ENCODE results near the gene ADK.

The ADK gene

DNA sequence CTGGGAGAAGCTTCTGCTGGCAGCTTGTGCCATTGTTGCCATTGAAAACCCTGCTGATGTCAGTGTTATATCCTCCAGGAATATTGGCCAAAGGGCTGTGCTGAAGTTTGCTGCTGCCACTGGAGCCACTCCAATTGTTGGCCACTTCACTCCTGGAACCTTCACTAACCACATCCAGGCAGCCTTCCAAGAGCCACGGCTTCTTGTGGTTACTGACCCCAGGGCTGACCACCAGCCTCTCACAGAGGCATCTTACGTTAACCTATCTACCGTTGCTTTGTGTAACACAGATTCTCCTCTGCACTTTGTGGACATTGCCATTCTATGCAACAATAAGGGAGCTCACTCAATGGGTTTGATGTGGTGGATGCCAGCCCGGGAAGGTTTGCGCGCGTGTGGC lies 220.7 kb downstream of the ADK start:
- no peak for DNase-seq

DNA sequence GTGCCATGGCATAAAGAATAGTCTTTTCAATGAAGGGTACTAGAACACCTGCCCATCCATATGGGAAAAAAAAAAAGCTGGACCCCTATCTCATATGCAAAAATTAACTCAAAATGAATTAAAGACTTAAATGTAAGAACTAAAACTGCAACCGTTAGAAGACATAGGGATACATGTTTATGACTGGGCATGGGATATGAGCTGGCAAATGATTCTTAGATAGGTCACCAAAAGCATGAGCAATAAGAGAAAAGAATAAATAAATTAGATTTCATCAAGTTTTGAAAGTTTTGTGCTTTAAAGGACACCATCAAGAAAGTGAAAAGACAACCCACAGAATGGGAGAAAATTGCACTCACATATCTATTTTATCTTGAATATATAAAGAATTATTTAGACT lies 222.0 kb downstream of the ADK start:
- DNase-seq, result no peak

DNA sequence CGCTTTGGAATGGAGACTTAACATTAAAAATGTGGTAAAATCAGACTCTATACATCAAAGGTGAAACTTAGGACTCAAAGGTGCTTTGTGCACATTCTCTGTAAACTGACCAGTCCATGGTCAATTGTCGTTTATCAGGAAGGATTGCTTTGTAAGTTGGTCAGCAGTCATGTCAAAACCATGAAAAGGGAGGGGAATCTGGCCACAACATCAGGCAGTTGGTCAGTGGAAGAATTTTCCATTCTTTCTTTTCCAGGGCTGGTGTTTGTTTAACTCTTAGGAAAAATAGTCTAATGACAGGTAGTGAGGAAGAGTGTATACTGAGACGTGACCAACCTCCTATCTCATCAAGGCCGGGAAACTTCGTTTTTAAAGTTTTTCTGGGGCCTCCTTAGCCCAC lies 226.5 kb downstream of the ADK start:
- no peak for DNase-seq

DNA sequence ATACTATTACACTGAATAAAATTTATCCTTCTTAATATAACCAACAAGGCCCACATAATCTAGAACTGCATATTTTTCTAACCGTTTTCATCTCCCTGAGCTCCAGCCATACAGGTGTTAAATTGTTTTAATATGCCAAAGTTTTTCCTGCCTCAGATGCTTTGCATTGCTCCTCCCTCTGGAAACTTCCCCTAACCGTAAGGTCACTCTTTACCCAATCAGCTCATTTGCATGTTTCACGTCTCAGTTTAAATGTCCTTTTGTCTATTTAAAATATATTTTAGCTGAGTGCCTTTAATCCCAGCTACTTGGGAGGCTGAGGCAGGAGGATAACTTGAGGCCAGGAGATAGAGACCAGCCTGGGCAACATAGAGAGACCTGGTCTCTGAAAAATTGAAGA lies 228.5 kb downstream of the ADK start:
- no peak for DNase-seq

DNA sequence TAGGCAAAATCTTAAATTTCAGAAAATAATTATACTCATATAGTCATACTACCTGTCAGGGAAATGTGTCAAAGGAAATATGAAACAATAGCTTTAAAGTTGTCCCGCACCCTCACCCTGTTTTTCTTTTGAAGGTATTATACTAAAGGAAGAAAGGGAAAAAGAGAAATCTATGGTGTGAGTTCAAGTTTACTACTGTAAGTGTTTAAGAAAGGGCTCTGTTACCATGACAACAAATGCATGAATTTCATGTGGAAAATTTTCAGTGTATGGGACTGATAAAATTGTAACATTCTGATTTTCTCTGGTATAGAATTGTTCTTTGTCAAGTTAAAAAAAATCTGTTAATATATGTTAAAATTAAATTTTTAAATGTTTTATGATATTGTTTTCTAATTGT lies 229.8 kb downstream of the ADK start:
- DNase-seq, result no peak

DNA sequence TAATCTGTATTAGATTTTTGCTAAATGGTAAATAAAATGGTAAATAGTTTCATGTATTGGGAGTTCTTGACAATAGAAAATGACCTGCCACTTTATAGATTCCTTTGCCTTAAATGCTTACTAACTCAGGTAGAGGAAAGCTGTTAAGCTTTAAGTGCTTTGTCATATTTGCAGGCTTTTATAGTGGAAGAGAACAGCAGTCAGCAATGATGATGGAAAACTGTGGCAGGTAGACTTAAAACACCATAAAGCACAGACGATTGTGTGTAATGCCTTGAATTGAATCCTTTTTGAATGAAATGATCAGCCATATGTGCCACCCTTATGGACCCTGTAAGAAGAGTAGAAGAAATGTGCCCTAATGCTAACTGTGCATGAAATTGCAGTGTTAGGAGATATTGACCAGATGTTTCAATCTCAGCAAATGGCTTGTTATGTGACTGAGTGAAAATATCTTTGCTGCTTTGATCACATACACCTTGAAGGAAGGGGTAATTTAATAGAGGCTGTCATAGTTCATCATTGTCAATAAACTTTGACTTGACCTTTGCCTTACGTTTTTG lies 230.4 kb downstream of the ADK start:
- no peak for DNase-seq

DNA sequence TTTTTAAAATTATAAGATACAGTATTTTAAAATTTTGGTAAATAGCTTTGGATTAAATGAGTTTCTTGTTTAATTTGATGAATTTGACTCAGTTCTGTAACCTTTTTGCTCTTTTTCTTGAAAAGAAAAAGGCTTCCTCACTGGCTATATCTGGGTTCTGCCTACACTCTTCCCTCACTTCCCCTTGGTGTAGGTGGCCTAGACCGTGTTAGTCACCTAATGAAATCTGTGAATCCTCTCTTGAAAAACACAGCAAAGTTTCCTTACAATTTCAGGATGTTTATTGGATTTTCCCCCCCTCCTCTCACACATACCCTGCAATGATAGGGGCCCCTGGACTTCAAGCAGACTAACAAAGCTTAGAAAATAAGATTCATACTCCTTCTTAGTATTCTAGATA lies 231.6 kb downstream of the ADK start:
- DNase-seq, result no peak

DNA sequence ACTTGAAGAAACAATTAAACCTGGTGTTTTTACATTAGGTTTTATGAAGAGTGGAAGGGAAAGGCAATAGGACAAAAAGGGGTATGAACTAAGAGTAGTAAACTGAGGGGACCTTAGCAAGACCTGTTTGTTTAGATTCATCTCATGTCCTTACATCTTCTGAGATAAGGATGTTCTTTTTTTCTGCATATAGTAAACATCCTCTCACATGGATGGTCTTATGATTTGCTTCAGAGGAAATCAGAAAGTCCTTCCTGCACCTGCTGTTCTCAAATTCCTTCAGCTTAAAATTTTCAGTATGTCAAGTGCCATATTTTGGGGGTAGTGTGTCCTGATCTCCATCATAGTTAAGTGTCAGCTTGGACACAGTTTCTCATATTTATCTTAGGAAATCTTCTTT lies 232.6 kb downstream of the ADK start:
- no peak for DNase-seq

DNA sequence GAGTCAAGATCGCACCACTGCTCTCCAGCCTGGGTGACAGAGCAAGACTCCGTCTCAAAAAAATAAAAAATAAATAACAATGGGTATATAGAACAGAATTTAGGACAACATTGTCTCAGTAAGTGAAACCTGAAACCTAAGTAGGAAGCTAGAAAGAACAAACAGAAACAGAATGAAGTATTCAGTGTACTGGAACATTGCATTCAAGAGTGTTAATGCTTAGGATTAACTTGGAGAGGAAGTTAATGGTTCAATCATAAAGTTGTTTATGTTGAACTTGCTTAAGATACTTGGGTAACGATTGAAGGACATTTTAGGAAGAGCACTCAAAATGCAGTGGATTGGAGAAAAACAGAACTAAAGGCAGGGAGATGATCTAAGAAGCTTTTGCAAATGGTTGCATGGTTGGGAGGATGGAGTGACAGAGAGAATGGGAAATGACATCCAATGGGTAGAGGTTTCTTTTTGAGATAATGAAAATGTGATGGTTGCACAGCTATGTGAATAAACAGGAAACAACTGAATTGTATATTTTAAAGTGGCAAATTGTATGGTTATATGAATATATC lies 233.7 kb downstream of the ADK start:
- no peak for DNase-seq

DNA sequence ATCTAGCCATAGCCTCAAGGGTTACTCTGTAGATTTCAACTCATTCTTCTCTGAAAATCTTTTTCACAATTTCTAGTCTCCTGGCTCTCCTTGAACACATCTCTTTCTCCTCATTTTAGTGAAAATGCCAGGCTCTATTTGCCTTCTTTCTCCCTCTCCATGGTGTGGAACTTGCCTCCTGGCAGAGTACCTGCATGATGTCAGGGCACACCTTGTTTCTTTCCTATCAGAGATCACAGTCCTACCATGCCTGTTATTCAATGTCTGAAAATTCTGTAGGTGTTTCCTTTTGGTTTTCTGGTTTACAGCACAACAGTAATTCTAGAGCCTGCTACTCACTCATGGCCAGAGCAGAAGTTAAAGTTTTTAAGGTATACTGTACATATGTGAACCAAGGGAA lies 237.8 kb downstream of the ADK start:
- no peak for DNase-seq

DNA sequence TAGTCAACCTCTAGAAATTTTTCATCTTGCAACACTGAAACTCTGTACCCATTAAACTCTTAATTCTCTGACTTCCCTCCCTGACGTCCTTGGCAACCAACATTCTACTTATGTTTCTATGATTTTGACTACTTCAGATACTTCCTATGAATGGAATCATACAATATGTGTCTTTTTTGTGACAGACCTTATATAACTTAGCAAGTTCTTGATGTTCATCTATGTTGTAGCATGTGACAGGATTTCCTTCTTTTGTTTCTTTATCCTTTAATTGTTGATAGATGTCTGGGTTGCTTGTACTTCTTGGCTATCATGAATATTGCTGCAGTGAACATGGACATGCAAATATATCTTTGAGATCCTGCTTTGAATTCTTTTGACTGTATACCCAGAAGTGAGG lies 240.8 kb downstream of the ADK start:
- DNase-seq, result no peak

DNA sequence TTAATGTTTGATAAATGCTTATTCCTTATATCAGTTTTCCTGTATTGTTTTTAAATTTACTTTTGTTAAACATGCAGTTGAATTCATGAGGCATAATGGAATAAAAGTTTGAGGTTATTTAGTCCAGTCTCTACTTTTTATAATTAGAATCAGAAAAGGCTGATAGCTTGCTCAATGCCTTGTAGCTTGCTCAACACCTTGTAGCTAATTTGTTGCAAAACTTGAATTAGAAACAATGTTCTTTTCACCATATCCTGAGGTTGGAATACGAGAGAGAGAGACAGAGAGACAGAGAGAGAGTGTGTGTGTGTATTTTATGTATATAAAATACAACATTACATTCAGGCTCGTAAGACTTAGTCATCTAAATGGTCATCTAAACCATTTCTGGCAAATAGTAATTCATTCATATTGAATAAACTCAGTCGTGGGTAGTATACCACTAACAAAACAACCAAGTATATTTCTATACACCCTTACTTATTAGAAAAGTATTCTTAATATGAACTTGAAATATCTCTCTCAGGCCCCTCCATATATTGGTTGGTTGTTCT lies 243.5 kb downstream of the ADK start:
- DNase-seq, result no peak

DNA sequence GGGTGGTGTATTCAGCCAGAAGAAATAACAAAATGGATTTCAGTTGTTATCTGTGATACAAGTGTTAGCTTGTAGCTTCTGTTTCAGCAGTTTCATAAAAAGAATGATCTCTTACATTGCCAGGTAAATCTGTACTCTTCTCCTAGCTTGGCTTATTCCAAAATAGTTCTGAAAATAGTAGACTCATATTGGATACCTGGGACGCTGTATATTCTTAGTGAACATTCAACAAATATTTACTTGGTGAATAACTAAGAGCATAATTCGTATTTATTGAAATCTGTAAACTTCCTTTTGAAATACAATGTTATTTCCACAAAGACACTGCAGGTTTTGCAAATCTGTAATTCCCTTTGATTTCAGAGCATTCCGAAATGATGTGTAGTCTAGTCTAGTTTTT lies 249.2 kb downstream of the ADK start:
- DNase-seq, result no peak

DNA sequence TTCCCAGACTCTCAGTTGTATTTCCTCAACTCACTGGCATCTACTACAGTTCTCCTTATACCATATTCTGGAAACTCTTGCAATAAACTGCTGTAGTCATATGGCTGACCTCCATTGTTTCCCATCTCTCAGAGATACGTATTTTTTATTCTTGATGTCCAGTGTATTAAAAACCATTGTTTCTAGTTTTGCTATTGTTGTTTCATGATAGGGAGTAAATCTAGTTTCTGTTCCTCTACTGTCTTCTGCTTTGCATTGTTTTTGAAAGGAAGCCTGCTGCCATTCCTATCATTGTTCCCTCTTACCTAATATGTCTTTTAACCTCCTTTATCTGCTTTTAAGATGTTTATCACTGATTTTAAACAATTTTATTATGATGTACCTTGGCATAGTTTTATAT lies 255.0 kb downstream of the ADK start:
- DNase-seq, result no peak

DNA sequence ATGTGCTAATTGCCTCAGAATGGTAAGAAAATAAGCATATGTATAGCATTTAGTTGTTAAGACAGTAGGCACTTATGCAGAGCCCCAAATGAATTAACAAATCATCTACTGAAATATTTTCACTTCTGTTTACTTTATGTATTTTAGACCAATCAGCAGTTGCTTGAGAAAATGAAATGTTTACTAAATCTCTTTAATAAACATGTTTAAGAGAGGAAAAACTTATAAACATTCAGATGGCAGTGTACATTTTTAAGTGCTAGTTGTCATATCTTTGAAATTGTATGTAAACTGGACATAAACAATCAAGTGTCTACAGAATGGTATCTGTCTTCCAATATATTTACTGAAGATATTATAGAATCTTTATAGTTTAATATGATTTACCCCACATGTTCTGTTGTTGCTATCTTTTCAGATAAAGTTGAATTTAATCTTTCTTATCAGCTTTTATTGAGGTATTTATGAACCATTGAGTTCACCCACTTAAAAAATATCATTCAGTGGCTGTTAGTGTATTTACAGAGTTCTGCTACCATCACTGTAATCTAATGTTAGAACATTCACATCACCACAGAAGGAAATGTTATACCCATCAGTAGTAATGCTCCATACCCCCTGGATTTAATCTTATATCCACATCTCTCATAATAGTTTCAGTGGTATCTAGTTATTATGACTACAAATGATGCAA lies 264.3 kb downstream of the ADK start:
- no peak for DNase-seq

DNA sequence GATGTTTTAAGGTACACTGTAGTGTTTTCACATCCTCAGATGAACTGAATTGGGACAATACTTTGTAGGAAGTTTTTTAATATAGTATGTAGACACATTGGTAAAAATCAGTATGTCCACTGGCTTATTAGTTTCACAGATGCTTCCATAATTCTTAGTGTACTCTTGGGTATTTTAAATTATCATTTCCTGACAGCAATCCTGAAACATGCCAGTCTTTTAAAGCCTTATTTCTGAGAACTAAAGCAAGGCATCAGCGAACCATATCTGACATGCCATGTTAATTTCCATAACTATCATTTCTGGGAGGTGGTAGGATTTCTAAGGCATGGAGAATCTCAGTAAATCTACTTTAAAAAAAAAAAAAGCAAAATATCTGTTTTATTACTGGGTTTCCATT lies 266.4 kb downstream of the ADK start:
- no peak for DNase-seq

DNA sequence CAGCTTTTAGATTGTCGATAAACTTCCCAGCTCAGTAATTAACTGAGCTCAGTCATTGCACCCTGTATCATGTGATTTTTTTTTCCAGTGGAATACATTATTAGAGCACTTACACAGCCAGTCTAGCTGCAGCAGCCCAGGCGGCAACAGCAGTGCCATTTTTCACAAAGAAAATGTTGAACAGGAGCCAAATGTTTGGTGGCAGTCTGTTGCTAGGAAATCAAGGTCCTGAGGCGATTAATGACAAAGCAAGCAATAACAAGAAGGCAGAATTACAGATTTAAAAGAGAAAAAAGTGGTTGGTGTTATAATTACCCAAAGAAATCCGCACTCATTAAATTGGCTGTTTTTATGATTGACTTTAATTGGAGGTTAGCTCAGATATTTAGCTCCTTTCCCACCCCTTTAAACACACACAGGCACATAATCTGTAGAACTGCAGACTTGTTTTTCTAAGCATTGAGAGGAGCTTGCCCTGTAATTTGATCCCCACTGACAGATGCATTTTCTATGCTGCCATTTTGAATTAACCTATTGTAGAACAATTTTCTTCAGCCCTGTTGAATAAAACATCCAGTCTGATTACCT lies 267.4 kb downstream of the ADK start:
- DNase-seq, result no peak

DNA sequence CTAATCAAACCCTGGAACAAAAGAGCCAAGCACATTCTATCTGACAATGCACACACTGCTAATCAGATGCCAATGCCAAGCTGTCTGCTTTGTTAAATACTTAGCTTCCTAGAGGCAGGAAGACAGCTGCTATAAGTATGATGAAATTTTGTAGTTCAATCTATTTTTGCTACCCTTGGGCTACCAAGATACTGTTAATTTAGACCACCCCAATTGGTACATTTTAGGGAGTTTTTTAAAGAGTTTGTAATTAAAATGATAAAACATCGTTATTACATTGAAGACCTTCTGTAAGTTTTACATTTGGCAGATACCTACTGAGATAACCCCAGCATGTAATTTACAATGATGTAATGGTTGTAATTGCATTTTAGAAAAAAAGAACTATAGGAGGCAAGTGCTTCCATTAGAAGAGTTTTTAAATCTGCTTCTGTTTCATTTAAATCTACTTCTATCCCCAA lies 268.5 kb downstream of the ADK start:
- DNase-seq, result no peak

DNA sequence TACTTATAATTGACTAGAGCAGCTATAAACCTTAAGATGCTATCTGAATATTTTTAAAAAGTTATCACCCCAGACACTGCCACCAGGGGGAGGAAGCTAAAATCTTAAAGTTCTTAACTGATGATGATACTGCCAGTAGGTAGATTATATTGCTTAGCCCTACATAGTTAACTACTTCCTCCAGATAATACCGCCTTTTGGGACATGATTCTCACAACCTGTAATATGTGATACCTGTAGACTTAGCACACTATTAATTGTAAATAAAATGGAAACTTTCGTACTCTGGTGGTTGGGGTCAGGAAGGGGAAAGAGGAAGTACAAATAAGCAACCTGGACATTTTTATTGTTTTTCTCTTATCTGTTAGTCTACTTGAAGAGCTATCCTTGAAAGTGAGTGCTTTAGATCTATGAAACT lies 268.9 kb downstream of the ADK start:
- DNase-seq, result peak; percentile 23

DNA sequence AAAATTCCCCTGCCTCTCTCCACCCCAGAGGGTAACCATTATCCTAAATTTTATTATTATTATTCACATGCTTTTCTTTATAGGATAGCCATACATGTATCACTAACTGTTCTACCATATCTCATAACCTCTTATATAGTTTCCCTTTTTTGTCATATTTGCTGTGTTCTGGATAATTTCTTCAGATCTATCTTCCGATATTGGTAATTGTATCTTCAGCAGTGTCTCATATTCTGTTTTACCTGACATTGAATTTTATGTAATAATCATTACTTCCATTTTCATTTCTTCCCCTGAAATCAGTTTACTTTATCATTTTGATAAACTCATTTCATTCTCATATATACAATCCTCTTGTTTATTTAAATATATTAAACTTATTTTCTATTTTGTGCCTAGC lies 273.5 kb downstream of the ADK start:
- no peak for DNase-seq

DNA sequence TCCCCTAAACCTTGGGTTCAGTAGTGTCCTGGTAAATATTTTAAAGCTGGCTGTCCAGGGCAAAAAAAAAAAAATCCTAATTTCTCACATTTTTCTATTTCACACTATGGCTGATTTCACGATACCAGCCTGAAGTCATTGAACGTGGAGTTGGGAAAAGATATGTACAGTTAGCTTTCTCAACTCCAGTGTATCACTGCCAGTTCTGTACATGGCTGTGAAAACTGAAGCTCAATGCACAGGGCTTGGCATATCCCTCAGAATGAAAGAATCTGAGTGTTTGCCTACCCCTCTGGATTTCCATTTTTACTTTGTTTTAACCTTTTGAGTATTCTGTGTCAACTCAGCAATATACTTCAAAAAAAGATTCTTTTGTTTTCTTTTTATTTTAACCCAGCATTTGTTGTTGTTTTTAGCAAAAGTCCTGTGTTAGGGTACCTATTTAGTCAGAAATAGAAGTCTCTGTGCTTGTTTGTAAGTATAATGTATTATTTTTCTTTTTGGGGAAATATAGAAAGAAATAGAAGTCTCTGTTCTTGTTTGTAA lies 274.5 kb downstream of the ADK start:
- no peak for DNase-seq

DNA sequence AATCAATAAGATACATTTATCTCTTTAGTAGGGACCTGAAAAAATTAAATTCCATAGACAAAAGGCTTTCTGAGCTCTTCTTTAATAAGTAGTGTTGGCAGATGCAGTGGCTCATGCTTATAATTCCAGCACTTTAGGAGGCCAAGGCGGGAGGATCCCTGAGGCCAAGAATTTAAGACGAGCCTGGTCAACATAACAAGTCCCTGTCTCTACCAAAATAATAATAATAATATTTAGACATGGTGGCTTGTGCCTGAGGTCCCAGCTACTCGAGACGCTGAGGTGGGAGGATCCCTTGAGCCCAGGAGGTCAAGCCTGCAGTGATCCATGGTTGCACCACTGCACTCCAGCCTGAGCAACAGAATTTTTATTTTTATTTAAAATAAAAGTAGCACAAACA lies 280.8 kb downstream of the ADK start:
- DNase-seq, result no peak

DNA sequence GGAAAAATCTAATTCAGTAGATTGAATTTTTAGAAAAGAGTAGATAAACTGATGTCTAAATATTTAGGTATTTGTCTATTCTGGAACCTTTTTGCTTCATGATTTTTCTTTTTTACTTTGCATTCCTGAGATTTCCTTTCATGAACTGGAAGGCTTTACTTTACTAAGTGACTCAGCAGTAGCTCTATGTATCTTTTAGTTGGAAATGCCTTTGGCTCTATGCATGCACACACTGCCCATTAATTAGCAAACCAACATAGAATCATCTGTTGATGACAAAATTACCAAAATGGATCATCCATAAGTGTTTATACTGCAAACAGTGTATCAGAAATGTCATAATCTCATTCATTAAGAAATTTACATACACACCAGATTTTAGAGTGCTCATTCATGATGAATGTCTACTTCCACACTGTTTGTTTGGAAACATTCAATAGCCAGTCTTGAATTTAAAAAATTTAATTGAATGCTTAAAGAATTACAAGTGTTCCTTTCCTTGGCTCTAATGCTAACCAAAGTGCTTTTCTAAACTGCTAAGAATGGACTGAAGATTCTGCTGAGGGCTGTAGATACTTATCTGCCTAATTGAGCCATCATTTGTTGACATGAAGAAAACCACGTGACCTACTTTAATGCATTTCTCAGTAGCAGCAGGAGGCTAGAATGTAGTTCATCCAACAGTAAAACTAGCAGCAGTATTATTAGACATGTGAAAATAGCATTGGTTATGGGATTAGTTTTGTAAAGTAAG lies 282.0 kb downstream of the ADK start:
- no peak for DNase-seq
